NCI-H460 (cell line): ENCODE measurements around the gene PHF5A. TPM values are rescaled to one million over a fixed set of nuclear protein-coding genes. Genes with fewer than 3 reads are reported as not detected.
"Not testable (repeated sequence)": the region's sequence is repeated elsewhere in the genome, so short reads cannot be mapped to it uniquely, and the experiment has no call there.

Experiments
- DNase-seq: peaks from one replicate; pipeline ENCODE4 v3.0.0-alpha.2; 2016; ENCODE audit warnings: low read depth; ENCODE audit errors: extremely low read depth
- total RNA-seq: library from RNA; depleted of rRNA; stranded (reverse); fragments of >200 nt; shearing (Covaris generic); gene quantifications from 2 replicates; pipeline ENCODE4 v1.2.3, GENCODE V29; 2014

PHF5A gene
- total RNA-seq, 1 experiment from 2014 or later: 66.8 TPM

- DNase-seq: peak; percentile 98
Measured at GRCh38 chr22:41448189-41448808, 20.2 kb downstream of the PHF5A start.

DNA sequence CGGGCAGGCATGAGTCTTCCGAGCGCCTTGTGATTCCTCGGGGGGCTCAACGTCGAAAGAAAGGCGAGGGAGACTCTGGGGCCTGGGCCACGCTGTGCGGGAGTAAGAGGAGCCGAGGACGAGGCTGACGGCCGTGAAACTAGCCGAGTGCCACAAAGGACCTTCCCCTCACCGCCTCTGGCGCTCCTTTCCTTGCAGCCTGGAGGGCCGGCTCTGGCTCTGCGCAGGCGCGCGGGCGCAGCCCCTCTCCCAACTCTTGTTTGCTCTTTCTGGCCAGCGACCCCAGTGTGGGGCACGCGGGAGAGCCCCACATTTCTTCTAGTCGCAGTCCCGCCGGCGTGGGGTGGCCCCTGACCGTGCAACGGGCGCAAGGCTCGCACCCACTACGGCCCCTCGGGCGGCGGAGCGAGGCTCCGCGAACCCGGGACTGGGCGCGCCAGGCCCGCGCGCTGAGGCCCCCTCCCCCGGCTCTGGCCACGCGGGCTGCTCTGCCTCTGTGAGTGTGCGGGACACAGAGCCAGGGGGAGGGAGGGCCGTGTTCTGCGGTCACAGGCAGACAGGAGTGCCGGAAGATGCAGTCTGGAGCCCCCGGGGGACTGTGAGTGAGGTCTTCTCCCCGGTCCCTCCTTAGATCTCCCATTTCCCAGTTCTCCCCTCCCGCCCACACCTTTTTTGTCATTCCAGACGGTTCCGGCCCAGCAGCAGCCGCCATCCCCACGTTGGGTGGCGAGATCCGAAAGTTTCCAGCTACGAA, 20.9 kb downstream of the PHF5A start:
- DNase-seq: peak; percentile 36

DNA sequence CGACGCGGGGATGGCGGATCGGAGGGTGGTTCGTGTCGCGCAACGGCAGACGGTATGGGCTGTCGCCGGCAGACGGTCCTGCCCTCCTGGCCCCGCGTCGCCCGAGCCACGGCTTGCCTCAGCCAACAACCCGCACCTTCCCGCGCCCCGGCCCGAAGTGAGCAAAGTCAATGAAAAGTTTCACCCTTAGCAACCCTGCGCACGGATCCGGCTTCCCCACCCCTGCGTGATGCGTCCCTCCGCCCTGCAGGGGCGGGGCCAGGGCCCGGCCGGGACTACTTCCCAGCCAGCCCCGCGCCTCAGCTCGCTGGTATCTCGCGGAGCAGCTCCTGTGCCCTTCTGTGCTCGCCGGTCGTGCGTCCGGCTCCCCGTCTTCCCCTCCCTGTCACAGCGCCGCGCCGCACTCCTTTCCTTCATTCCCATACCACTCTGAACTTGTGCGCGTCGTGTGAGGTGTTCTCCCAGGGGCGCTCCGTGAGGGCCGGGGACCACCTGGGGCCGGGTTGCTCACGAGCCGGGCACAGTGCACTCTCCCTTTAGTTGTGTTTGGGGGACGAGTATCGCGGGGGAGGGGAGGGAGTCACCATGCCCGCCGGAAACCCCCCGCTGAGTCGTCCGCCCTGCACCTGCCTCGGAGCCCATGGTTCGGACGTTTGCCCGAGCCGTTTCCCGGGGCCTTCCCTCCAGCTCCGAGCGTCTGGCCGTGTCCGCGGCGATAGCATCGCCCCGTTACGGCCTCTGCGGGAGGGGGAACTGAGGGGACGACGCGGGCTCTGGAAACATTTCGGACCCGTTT, 21.7 kb downstream of the PHF5A start, which contains the start of gene TOB2:
Gene TOB2 (minus strand): TSS at position 163 of the 796 bp plus-strand sequence. CDS start 9,456 bp downstream, outside the sequence.
- DNase-seq: peak; percentile 87

- no peak for DNase-seq
Measured at GRCh38 chr22:41446057-41446501, 22.4 kb downstream of the PHF5A start.

- no peak for DNase-seq
Measured at GRCh38 chr22:41445129-41446056, 23.1 kb downstream of the PHF5A start.

- DNase-seq: peak; percentile 93
Measured at GRCh38 chr22:41444360-41445128, 23.9 kb downstream of the PHF5A start.

GRCh38 chr22:41442240-41442792, 26.2 kb downstream of the PHF5A start:
- no peak for DNase-seq

DNA sequence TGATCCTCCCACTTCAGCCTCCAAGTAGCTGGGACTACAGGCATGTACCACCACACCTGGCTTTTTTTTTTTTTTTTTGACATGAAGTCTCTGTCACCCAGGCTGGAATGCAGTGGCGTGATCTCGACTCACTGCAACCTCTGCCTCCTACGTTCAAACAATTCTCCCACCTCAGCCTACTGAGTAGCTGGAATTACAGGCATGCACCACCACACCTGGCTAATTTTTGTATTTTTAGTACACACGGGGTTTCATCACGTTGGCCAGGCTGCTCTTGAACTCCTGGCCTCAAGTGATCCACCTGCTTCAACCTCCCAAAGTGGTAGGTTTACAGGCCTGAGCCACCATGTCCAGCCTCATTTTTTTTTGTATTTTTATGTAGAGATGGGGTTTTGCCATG, 28.0 kb downstream of the PHF5A start:
- not testable (repeated sequence) for DNase-seq

GRCh38 chr22:41437198-41437597, 31.3 kb downstream of the PHF5A start:
- DNase-seq: no peak

- no peak for DNase-seq
Measured at GRCh38 chr22:41436322-41437113, 32.0 kb downstream of the PHF5A start.

GRCh38 chr22:41435560-41435959, 32.9 kb downstream of the PHF5A start:
- no peak for DNase-seq

- DNase-seq: not testable (repeated sequence)
Measured at GRCh38 chr22:41434361-41435003, 34.0 kb downstream of the PHF5A start.

DNA sequence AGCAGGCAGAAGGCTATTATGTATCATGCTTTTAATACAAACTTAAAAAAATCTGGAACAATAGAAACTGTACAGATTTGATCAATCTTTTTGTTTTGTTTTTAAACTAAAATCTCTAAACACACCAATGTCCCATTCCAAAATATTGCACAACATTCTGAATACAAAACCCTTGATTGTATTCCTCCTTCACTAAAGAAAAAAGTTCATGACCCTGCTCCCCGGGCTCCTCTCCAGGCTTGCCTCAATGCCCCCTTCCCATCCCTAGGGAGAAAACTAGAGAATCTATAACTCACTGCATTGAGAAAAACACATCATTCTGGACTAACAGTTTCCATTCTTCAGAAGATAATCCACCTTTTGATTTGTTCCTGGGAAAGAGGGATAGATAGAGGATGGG, 35.0 kb downstream of the PHF5A start:
- not testable (repeated sequence) for DNase-seq

DNA sequence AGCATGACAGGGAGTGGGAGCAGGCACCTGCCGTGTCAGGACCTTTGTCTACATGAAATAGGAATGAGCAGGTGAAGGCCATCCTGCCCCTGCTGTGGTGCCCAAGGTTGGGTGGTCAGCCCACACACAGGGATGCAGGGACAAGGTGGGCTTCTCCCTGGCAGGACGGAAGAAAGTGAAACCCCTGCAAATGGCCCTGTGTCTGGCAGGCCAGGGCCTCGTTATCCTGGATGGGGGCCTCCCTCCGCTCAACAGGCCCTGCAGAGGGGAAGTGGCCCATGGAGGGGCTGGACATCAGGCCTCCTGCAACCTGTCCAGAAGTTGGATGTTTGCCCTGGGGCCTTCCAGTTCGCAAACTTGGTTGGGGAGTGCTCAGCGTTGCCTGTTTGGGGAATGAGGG, 36.8 kb downstream of the PHF5A start:
- no peak for DNase-seq

DNA sequence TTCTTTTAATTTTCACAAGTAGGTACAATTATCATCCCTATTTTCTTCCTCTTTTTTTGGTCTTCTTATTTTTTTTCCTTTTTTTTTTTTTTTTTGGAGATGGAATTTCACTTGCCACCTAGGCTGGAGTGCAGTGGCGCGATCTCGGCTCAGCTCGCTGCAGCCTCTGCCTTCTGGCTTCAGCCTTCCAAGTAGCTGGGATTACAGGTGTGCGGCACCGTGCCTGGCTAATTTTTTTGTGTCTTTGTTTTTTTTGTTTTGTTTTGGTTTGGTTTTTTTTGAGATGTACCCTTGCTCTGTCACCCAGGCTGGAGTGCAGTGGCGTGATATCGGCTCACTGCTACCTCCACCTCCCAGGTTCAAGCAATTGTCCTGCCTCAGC, 38.5 kb downstream of the PHF5A start:
- DNase-seq: no peak

- DNase-seq: no peak
Measured at GRCh38 chr22:41429232-41429950, 39.1 kb downstream of the PHF5A start.
